NCI-H2227 treated with DMSO at 0.1 percent for 48 hours (cell line): Measurements from ENCODE around the gene LYRM7.
"Not testable (repeated sequence)": the region's sequence is repeated elsewhere in the genome, so short reads cannot be mapped to it uniquely, and the experiment has no call there.

Source experiments
- DNase-seq: peaks from one replicate; lab custom pipeline; 2025; lab: John Stamatoyannopoulos, UW

The LYRM7 gene

DNA sequence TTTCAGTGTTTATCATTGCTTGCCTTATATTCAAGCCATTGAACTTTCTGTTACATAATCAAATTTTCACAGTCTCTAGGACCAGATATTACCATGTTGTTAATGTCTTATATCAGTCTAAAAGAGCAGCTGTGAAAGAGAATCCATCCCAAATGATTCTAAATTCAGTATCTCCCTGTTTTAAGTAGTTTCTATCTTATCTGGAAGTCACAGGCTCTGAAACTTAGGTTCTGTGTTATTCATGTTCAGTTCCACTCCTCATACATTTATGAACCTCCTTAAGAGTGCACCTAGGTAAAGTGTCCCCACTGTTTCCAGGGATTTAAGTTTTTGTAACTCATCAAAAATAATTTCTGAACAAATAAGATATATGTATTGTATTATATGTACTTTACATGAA, 9.7 kb downstream of the LYRM7 start:
- DNase-seq, result no peak

DNA sequence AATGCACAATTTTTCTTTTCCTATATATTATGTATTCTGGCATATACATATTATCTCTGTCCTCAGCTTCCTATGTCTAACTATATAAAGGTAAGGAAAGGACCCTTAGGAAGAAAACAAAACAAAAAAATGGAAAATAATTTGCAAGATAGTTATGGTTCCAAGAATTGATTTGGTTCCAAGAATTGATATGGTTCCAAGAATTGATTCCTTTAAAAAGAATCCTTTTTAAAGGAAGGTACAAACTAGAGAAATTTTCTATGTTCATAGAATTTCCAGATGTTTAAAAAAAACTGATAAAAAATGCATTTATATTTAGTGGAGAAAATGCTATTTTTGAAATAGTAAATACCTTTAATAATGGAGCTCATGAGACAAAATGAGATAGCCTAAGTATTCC, 12.1 kb downstream of the LYRM7 start:
- no peak for DNase-seq

DNA sequence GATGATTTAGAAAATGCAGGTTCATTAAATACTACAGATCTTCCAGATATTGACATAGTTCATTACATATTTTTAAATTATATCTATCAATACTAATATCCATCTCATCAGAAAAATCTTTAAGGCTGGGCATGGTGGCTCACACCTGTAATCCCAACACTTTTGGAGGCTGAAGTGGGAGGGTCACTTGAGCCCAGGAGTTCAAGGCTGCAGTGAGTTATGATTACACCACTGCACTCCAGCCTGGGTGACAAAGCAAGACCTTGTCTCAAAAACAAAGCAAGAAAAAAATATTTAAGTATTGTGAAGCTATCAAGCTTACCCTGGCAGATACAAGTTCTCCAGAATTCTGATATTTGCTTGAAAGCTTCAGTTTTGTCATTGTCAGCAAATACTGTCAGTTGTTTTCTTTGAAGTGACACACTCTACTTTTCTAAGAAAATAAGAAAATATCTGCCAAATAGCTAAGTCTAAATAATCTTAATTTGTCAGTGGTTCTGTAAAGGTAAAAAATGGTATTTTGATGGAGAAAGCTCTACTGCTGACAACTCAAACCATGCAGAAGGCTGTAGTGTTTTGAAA, 14.9 kb downstream of the LYRM7 start:
- DNase-seq, result no peak

DNA sequence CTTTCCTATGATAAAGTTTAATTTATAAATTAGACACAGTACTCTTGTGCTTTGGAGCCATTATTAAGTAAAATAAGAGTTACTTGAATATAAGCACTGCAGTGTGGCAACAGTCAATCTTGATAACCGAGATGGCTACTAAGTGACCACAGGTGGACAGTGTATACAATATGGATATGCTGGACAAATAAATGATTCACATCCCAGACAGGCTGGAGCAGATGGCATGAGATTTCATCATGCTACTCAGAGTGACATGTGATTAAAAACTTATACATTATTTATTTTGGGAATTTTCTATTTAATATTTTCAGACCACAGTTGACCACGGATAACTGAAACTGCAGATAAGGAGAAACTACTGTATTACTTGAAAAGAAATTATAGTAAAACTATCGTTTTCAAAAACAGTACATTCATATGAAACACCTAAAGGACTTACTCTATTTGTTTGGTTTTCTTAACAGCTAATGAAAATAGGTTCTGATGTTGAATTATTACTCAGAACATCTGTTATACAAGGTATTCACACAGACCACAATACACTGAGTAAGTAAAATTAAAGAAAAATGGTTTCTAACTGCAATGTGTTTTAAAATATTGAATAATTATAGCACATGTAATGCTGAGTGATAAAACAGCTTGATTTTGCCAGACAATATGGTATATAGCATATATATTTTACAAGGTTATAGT, 16.0 kb downstream of the LYRM7 start:
- no peak for DNase-seq

DNA sequence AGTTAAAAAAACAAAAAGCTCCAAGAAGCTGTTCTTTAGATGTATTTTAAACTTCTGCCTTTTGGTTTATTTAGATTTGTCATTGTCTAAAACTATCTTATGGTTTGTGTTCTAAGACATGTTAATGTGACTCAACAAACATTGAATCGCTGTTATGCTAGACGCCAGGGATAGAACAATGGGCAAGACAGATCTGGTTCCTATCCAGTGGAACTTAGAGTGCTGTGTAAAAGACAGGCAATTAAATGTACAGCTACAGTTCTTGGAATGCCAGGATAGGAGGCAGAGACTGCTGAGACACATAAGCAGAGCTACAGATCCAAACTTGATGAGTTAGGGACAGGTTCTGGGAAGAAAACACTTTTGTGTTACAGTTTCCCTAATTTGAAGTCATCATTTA, 22.4 kb downstream of the LYRM7 start:
- no peak for DNase-seq

DNA sequence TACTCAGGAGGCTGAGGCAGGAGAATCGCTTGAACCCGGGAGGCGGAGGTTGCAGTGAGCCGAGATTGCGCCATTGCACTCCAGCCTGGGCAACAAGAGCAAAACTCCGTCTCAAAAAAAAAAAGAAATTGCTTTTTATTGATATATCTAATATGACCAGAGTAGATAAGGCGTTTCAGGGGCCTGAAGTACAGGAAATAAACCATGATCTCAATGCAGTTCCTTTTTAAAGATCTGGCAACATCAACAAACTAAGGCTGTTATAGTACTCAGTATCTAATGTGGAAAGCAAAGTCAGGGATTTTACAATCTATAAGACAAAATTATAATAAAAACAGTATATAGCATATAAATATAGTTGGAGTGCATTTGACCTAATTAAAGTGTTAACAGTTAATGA, 23.2 kb downstream of the LYRM7 start:
- DNase-seq, result not testable (repeated sequence)

DNA sequence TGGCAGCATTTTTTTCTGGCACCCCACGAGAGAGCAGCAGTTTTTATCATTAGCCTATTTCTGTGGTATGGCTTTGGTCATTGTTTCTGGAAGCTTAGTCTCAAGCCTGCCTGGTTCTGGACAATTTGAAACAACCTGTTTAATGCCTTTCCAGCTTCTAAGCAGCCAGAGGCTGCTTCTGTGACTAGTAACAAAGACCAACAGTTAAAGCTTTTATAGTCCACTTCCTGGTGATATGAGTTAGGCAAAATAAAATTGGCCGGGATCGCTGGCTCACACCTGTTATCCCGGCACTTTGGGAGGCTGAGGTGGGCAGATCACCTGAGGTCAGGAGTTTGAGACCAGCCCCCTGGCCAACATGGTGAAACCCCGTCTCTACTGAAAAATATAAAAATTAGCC, 24.0 kb downstream of the LYRM7 start:
- no peak for DNase-seq

DNA sequence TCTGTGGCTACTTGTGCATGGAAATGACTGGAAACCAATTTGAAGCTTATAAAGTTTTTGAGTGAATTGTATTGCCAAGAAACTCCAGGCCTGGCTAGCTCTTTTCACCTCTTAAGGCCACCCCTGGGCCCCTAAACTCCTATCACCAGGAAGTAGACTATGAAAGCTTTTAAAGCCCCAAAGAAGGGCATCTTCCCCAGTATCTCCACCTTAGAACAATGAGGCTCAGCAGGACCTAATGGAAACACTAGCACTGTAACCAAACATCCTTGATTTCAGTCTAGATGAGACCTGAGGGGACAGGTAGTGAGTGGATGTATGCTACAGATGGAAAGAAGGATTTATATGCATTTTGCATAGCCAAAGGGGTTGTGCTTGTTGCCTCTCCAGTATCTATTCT, 25.0 kb downstream of the LYRM7 start:
- DNase-seq, result no peak

DNA sequence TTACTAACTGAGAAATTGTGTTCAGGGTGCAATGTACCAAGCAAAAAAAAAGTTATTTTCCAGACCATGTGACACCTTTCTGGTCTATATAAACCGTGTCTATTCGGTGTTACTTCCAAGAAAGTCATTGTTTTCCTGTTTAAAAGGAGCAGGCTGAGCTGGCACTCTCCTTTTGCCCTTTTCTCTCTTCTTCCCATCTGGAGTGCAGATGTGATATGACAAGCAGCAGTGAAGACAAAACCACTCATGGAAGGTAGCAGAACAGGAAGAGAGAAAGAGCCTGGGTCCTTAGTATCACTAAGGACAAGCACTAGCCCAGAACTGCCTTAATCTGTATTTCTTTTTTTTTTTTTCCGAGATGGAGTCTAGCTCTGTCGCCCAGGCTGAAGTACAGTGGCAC, 25.6 kb downstream of the LYRM7 start:
- DNase-seq, result no peak

DNA sequence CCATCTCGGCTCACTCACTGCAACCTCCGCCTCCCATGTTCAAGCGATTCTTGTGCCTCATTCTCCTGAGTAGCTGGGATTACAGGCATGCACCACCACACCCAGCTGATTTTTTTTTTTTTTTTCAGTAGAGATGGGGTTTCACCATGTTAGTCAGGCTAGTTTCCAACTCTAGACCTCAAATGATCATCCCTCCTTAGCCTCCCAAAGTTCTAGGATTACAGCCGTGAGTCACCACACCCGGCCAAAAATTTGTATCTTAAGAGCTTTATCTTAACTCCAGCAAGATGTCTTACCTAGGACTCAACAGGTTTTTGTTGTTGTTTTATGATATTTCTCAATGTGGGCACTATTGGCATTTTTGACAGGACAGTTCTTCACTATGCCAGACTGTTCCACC, 27.9 kb downstream of the LYRM7 start:
- DNase-seq, result no peak

DNA sequence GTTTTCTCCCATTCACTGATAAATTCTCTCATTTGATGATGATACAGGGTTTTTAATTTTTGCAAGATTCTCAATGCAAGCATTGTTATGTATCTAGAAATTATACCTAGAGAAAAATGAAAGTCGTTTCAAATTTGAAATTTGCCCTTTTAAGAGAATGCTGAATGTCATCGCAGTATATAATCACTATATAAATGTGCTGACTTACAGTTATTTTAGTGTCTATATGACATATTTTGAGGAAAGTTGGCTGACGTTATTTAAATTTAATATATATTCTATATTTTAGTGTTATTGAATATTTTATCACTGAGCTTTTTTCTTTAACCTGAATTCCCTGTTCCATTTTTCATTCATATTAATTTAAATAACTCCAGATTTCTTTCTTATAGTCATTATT, 29.8 kb downstream of the LYRM7 start:
- no peak for DNase-seq

DNA sequence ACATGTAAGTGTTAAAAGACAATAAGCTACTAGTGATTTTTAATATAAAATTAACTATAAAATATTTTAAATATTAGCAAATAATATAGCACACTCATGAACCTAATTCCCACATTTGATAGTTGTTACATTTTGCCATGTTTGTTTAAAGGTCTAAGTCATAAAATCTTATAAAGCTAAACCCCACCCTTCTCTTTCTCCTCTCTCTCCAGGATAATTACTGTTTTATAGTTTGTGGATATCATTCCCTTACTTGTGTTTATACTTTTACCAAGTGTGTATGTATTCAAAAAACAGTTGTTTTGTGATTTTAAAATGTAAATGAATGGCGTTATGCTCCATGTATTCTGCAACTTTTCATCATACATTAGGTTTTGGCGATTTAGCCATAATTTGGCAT, 34.2 kb downstream of the LYRM7 start:
- no peak for DNase-seq

DNA sequence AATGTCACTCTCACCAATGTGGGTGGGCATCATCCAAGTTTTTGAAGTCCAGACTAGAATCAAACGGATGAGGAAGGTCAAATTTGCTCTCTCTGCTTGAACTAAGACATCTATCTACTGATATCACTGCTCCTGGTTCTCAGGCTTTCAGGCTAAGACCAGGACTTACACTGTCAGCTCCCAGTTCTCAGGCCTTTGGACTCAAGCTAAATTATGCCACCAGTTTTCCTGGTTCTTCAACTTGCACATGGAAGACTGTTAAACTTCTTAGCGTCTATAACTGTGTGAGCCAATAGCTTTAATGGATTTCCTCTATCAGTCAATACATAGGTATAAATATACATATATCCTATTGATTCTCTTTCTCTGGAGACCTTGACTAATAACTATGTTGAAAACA, 35.3 kb downstream of the LYRM7 start:
- DNase-seq, result no peak

DNA sequence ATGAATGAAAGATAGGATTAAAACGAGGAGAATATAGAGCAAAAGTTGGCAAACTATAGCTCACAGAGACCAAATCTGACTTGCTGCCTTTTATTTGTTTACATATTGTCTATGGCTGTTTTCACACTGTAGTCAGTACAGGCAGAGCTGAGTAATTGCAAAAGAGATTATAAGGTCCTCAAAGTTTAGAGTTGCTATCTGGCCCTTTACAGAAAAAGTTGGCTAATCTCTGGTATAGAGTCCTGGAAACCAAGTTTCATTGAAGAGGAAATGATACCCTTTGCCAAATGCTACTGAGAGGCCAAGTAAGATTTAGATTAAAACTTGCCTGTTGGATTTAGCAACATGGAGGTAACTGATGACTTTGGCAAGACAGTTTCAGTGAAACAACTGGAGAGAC, 36.0 kb downstream of the LYRM7 start:
- no peak for DNase-seq

DNA sequence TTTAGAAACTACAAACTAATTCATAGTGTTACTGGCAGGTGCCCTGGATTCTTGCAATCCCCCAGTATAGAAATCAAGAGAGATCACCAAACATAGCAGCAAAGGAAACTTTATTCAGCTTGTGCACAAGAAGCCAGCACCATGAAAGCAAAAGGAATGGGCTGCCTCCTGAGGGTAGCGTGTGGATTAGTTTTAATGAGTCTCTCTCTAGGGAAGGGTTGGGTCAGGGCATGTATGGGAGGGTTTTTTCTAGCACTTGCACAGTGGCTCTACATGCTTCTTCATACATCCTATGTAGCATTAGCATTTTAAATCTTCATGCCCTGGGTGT, 38.4 kb downstream of the LYRM7 start:
- no peak for DNase-seq

DNA sequence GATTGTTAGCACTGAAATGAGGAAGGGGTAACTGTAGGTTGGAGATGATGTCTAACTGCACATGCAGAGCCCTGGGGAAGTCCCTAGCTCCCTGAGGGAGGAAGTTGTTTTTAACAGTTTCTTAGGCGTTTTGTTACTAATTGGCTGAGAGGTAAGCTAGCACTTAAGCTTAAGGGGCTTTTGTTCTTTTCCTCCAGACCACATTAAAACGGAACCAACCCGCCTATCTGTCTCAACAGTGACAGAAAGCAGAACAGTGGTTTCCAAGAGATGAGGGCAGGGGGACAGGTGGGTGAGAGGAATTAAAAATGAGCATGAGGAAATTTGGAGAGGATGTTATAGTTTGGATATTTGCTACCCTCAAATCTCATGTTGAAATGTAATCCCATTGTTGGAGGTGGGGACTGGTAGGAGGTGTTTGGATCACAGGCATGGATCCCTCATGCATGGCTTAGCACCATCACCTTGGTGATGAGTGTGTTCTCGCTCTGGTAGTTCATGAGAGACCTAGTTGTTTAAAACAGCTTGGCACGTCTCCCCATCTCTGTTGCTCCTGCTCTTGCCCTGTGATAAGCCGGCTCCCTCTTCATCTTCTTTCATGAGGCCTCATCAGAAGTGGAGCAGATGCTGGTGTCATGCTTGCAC, 38.9 kb downstream of the LYRM7 start:
- no peak for DNase-seq

DNA sequence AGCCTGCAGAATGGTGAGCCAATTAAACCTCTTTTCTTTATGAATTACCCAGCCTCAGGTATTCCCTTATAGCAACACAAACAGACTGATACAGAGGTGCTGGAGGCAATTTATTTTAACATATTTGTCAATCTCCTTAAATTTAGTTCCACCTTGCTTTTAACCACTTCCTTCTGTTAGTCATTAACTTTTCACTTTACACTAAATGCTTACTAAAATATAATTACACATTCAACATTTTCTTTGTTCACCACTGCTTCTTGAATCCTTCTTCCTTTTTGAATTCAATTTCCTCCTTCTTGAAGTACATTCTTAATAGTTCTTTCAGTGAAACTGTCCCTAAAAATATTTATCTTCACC, 39.4 kb downstream of the LYRM7 start:
- no peak for DNase-seq

DNA sequence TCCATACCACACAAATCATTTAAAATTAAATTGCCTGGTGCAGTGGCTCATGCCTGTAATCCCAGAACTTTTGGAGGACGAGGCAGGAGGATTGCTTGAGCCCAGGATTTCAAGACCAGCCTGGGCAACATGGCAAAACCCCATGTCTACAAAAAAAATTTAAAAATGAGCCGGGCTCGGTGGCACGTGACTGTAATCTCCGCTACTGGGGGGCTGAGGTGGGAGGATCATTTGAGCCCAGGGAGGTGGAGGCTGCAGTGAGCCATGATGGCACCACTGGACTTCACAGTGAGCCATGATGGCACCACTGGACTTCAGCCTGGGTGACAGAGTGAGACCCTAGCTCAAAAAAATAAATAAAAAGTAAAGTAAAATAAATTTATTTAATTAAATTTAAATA, 40.9 kb downstream of the LYRM7 start:
- DNase-seq, result no peak

DNA sequence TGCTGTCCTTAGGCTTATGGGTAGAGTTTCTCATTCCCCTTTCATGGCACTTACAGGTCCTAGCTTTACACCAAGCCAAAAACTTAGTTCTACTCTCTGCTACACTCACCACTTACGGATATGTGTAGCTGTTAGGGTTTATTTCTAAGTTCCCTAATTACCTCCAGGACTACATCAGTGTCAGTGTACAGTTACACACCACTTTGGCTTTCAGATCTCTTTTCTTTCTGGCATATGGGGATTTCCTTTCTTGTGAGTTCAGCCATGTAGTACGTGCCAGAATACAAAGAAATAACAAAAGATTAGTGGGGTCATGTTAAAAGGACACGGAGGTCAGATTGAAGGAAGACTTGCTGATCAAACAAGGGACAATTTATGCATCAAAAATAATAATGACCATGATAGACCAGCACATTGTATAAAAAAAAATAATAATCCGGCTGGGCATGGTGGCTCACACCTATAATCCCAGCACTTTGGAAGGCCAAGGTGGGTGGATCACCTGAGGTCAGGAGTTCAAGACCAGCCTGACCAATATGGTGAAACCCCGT, 41.8 kb downstream of the LYRM7 start:
- no peak for DNase-seq

DNA sequence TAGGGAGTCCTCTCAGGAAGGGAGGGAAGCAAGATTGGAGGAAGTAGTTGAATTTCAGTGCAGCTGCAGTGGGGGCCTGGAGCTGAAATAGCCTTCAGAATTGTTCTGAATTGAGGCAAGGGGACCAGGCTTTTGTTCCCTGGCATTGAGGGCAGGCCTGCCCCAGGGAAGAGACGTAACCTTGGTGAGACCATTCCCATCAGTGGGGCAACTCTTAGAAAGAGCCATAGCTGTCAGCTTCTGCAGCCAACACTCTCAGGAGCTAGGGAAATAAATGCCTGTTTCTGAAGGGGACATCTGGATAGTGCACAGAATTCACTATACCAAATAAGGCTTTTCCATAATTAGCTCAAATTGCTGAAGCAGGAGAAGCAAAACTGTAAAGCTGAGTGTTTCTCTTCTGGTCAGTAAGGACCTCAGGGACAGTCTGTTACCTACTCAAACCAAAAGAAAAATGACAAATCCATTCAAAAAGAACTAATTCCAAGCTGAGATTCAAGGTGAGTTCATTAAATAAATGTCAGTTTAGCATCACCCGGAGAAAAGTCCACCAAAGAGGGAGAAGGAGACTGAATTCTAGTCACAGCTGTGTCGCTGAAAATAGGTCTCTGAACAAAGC, 44.0 kb downstream of the LYRM7 start:
- DNase-seq, result no peak

DNA sequence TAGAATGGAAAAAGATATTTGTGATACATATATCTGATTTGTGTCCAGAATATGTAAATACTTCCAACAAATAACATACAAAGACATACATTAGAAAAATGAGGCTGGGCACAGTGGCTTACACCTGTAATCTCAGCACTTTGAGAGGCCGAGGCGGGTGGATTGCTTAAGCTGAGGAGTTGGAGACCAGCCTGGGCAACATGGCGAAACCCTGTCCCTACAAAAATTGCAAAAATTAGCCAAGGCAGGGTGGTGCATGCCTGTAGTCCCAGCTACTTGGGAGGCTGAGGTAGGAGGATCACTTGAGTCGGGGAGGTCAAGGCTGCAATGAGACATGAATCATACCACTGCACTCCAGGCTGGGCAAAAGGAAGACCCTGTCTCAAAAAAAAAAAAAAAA, 47.0 kb downstream of the LYRM7 start:
- DNase-seq, result no peak

DNA sequence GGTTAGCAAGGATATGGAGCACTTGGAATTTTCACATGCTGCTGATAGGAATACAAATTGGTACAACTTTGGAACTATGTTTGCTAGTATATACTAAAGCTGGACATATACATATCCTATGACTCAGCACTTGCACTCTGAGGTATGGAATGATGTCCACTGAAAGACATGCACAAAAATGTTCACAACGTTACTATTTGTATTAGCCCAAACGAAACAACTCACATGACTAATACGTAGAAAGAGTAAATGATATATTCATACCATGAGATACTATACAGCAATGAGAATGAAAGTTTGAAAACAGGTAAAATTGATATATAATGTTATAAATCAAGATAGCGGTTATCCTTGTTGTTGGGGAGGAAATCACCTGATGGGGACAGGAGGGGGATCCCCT, 47.6 kb downstream of the LYRM7 start:
- DNase-seq, result no peak

DNA sequence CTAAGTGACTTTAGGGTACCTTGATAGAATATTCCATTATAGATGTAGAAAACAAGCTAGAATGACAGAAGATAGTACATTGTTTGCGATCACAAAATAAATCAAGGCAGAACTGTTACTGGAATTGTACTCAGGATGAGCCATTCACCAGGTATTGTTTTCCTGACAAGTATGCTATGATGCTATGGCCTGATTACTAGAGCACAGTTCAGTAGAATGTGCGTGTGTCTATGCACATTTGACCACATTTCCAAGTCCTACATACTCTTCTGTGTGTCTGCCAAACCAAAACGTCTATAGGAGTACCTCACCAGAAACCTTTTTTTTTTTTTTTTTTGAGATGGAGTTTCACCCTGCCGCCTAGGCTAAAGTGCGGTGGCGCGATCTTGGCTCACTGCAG, 49.8 kb downstream of the LYRM7 start:
- DNase-seq, result no peak
